Spinal cord (tissue), 10 donors: ENCODE data around the gene SLC1A1. TPM values are rescaled to one million over a fixed set of nuclear protein-coding genes. Genes with fewer than 3 reads are reported as not detected.
A peak's percentile ranks its signal among the peaks of the same experiment; 100 is the strongest.
"Not testable (repeated sequence)": the region's sequence is repeated elsewhere in the genome, so short reads cannot be mapped to it uniquely, and the experiment has no call there.

Experiments
- DNase-seq, 6 donors: peaks; one replicate each; pipeline versions ENCODE4 v3.0.0 to v3.0.0-alpha.2; 2013 to 2015; ENCODE audit warnings: low spot score in 6 of 6, low read depth in 4 of 6
- H3K27ac ChIP-seq: one replicate; pipeline ENCODE4 v1.5.1; 2013; ENCODE audit warnings: low read depth, low read length, control low read depth
- H3K27me3 ChIP-seq: one replicate; pipeline ENCODE4 v1.6.1; 2013; ENCODE audit warnings: low read length; ENCODE audit not compliant: control insufficient read depth, insufficient read depth
- H3K36me3 ChIP-seq: one replicate; pipeline ENCODE4 v1.6.1; 2013; ENCODE audit warnings: low read length; ENCODE audit not compliant: control insufficient read depth, insufficient read depth
- H3K4me1 ChIP-seq: one replicate; pipeline ENCODE4 v1.6.1; 2013; ENCODE audit warnings: low read length; ENCODE audit not compliant: control insufficient read depth, insufficient read depth
- H3K4me3 ChIP-seq: one replicate; pipeline ENCODE4 v1.5.1; 2013; ENCODE audit warnings: low read depth, low read length, control low read depth
- H3K9me3 ChIP-seq: one replicate; pipeline ENCODE4 v1.6.1; 2013; ENCODE audit warnings: low read length; ENCODE audit not compliant: control insufficient read depth, insufficient read depth
- WGBS: methylation state at CpG from one replicate; pipeline ENCODE4 v1.1.5; 2013; ENCODE audit warnings: missing lambda C conversion rate; ENCODE audit not compliant: insufficient coverage; 5-methylcytosine and 5-hydroxymethylcytosine counted together
- polyA plus RNA-seq, 2 donors: library from polyadenylated mRNA; unstranded; fragments of 120-200 nt; gene quantifications; one replicate each; pipeline ENCODE4 v1.2.1, GENCODE V29; 2013; ENCODE audit not compliant: insufficient read length in 2 of 2
- total RNA-seq, 2 donors: library from RNA; depleted of rRNA in 1 of 2; stranded (reverse); fragments of 120-200 nt in 1 of 2; fragments of >200 nt in 1 of 2; gene quantifications; one replicate each; pipeline versions ENCODE4 v1.2.3 to v1.2.4, GENCODE V29; 2013 to 2014
- donor health status: healthy.

Gene SLC1A1
- total and polyA plus RNA-seq, 4 donors, result 22.3 to 67.7 (median 50.5) TPM

- H3K9me3 ChIP-seq, result no peaks in the 10 kb centered on the region
- no peaks in the 10 kb centered on the region for H3K36me3 ChIP-seq
- DNase-seq, result peak in 1 of 6 donors; percentile 25
- H3K27ac ChIP-seq, result no peak overlapping the region
- WGBS, result no CpG with 5 or more reads among the region's 3 CpGs
- H3K4me1 ChIP-seq, result peaks cover 5% of the 10 kb centered on the region
- no peak overlapping the region for H3K4me3 ChIP-seq
- H3K27me3 ChIP-seq, result no peaks in the 10 kb centered on the region
These were observed 102.0 kb downstream of the SLC1A1 start for GRCh38 chr9:4592295-4592694.

GRCh38 chr9:4592886-4593285 lies 102.6 kb downstream of the SLC1A1 start:
- no peaks in the 10 kb centered on the region for H3K36me3 ChIP-seq
- H3K27ac ChIP-seq, result no peak overlapping the region
- no peak overlapping the region for H3K4me3 ChIP-seq
- H3K4me1 ChIP-seq, result peaks cover 5% of the 10 kb centered on the region
- H3K9me3 ChIP-seq, result no peaks in the 10 kb centered on the region
- DNase-seq, result no peak
- no peaks in the 10 kb centered on the region for H3K27me3 ChIP-seq
- WGBS, result no CpG with 5 or more reads among the region's 1 CpG

- H3K36me3 ChIP-seq, result no peaks in the 10 kb centered on the region
- peaks cover 5% of the 10 kb centered on the region for H3K4me1 ChIP-seq
- H3K27me3 ChIP-seq, result no peaks in the 10 kb centered on the region
- no peak overlapping the region for H3K4me3 ChIP-seq
- WGBS, result 88% methylated on average over 4 of the region's 4 CpGs
- no peak for DNase-seq
- no peaks in the 10 kb centered on the region for H3K9me3 ChIP-seq
- no peak overlapping the region for H3K27ac ChIP-seq
These were observed 104.3 kb downstream of the SLC1A1 start for GRCh38 chr9:4594545-4594944.

GRCh38 chr9:4594994-4595393 lies 104.7 kb downstream of the SLC1A1 start:
- no peak for DNase-seq
- H3K9me3 ChIP-seq, result no peaks in the 10 kb centered on the region
- H3K27ac ChIP-seq, result no peak overlapping the region
- no peaks in the 10 kb centered on the region for H3K27me3 ChIP-seq
- no peaks in the 10 kb centered on the region for H3K36me3 ChIP-seq
- no peak overlapping the region for H3K4me3 ChIP-seq
- peaks cover 5% of the 10 kb centered on the region for H3K4me1 ChIP-seq
- WGBS, result 94% methylated on average over 2 of the region's 2 CpGs

GRCh38 chr9:4596165-4596922 lies 106.1 kb downstream of the SLC1A1 start:
- 52% methylated on average over 5 of the region's 11 CpGs for WGBS
- H3K9me3 ChIP-seq, result no peaks in the 10 kb centered on the region
- H3K4me3 ChIP-seq, result no peak overlapping the region
- H3K27me3 ChIP-seq, result no peaks in the 10 kb centered on the region
- peak in 1 of 6 donors; percentile 62 for DNase-seq
- H3K27ac ChIP-seq, result no peak overlapping the region
- no peaks in the 10 kb centered on the region for H3K4me1 ChIP-seq
- H3K36me3 ChIP-seq, result no peaks in the 10 kb centered on the region

- H3K4me3 ChIP-seq, result no peak overlapping the region
- no peak for DNase-seq
- no peaks in the 10 kb centered on the region for H3K9me3 ChIP-seq
- H3K4me1 ChIP-seq, result no peaks in the 10 kb centered on the region
- no peaks in the 10 kb centered on the region for H3K27me3 ChIP-seq
- H3K36me3 ChIP-seq, result peaks cover 2% of the 10 kb centered on the region
- H3K27ac ChIP-seq, result no peak overlapping the region
- WGBS, result no CpG with 5 or more reads among the region's 1 CpG
These were observed 110.1 kb downstream of the SLC1A1 start for GRCh38 chr9:4600368-4600767.

GRCh38 chr9:4603830-4604229 lies 113.6 kb downstream of the SLC1A1 start:
- Histone ChIP-seq H3K27ac (no peak overlapping the region), H3K27me3 (no peaks in the 10 kb centered on the region), H3K4me1 (no peaks in the 10 kb centered on the region), H3K9me3 (no peaks in the 10 kb centered on the region), H3K4me3 (no peak overlapping the region), H3K36me3 (peaks cover 2% of the 10 kb centered on the region)
- 92% methylated on average over 2 of the region's 5 CpGs for WGBS
- DNase-seq, result no peak

- Histone ChIP-seq H3K27ac (no peak overlapping the region), H3K4me3 (no peak overlapping the region), H3K4me1 (no peaks in the 10 kb centered on the region), H3K27me3 (no peaks in the 10 kb centered on the region), H3K36me3 (peaks cover 2% of the 10 kb centered on the region), H3K9me3 (no peaks in the 10 kb centered on the region)
- DNase-seq, result peak; percentile 41 to 94 (median 58)
These were observed 114.4 kb downstream of the SLC1A1 start for GRCh38 chr9:4604678-4605095.

- not testable (repeated sequence) for H3K27me3 ChIP-seq, DNase-seq, H3K4me3 ChIP-seq, H3K36me3 ChIP-seq, H3K9me3 ChIP-seq, H3K27ac ChIP-seq, H3K4me1 ChIP-seq
- 60% methylated on average over 1 of the region's 15 CpGs for WGBS
These were observed 115.8 kb downstream of the SLC1A1 start for GRCh38 chr9:4606033-4606432.

GRCh38 chr9:4614627-4615026 lies 124.4 kb downstream of the SLC1A1 start:
- Histone ChIP-seq H3K27ac (no peak overlapping the region), H3K4me1 (no peaks in the 10 kb centered on the region), H3K9me3 (no peaks in the 10 kb centered on the region), H3K27me3 (no peaks in the 10 kb centered on the region), H3K36me3 (no peaks in the 10 kb centered on the region), H3K4me3 (no peak overlapping the region)
- DNase-seq, result no peak
- 100% methylated on average over 1 of the region's 1 CpG for WGBS
